CD14-positive monocyte (primary cell): ENCODE measurements around the gene FOXE1. TPM values are rescaled to one million over a fixed set of nuclear protein-coding genes. Genes with fewer than 3 reads are reported as not detected.

ENCODE experiments used
- DNase-seq, 3 donors: peaks; one replicate each; pipeline ENCODE4 v3.0.0-alpha.2; 2011 to 2022
- H2AFZ ChIP-seq: 2 replicates; pipeline ENCODE4 v1.6.0; 2012; ENCODE audit warnings: mild to moderate bottlenecking, low read depth, low read length, inconsistent platforms; ENCODE audit not compliant: insufficient read depth, poor library complexity, severe bottlenecking
- H3K27ac ChIP-seq, 2 donors: 1 replicate in 1 of 2; 2 replicates in 1 of 2; pipeline ENCODE4 v1.5.1; 2012 to 2013; ENCODE audit warnings: low read length in 2 of 2, control low read depth in 1 of 2, inconsistent platforms in 1 of 2, low read depth in 1 of 2, mild to moderate bottlenecking in 1 of 2
- H3K27me3 ChIP-seq, 2 donors: one replicate each; pipeline versions ENCODE4 v1.6.0 to v1.6.1; 2011 to 2013; ENCODE audit warnings: low read length in 2 of 2; ENCODE audit not compliant: control insufficient read depth in 2 of 2, insufficient read depth in 2 of 2
- H3K36me3 ChIP-seq, 2 donors: replicated peaks in 1 of 2; 1 replicate in 1 of 2; 2 replicates in 1 of 2; pipeline versions ENCODE4 v1.5.1 to v1.6.1; 2012 to 2013; ENCODE audit warnings: low read length in 2 of 2, control low read depth in 1 of 2, inconsistent platforms in 1 of 2, mild to moderate bottlenecking in 1 of 2; ENCODE audit not compliant: insufficient read depth in 2 of 2, control insufficient read depth in 1 of 2
- H3K4me1 ChIP-seq, 2 donors: 1 replicate in 1 of 2; 2 replicates in 1 of 2; pipeline versions ENCODE4 v1.5.1 to v1.6.1; 2012 to 2013; ENCODE audit warnings: low read length in 2 of 2, control low read depth in 1 of 2, inconsistent platforms in 1 of 2, mild to moderate bottlenecking in 1 of 2, moderate library complexity in 1 of 2; ENCODE audit not compliant: insufficient read depth in 2 of 2, control insufficient read depth in 1 of 2
- H3K4me2 ChIP-seq: replicated peaks from 2 replicates; pipeline ENCODE3; 2012; ENCODE audit warnings: low read length, moderate library complexity, mild to moderate bottlenecking; ENCODE audit not compliant: poor library complexity, severe bottlenecking; ENCODE audit errors: extremely low read depth
- H3K4me3 ChIP-seq, 3 experiments: fragments of 200-600 bp in 1 of 3; sonication (generic) in 1 of 3; replicated peaks in 1 of 3; 1 replicate in 2 of 3; 2 replicates in 1 of 3; pipeline ENCODE4 v1.5.1; 2011 to 2013; ENCODE audit warnings: low read length in 3 of 3, mild to moderate bottlenecking in 3 of 3, control low read depth in 2 of 3, low read depth in 2 of 3, inconsistent platforms in 1 of 3, moderate library complexity in 1 of 3
- H3K79me2 ChIP-seq: 2 replicates; pipeline ENCODE4 v1.6.0; 2012; ENCODE audit warnings: mild to moderate bottlenecking, control low read depth, inconsistent platforms, low read length, moderate library complexity; ENCODE audit not compliant: insufficient read depth
- H3K9ac ChIP-seq: 2 replicates; pipeline ENCODE4 v1.6.0; 2017; ENCODE audit warnings: low read length, mild to moderate bottlenecking; ENCODE audit not compliant: insufficient read depth, poor library complexity, severe bottlenecking
- H3K9me3 ChIP-seq, 2 donors: replicated peaks in 1 of 2; 1 replicate in 1 of 2; 2 replicates in 1 of 2; pipeline versions ENCODE4 v1.5.1 to v1.6.1; 2012 to 2013; ENCODE audit warnings: low read length in 2 of 2, control low read depth in 1 of 2; ENCODE audit not compliant: control insufficient read depth in 1 of 2, insufficient read depth in 1 of 2
- H4K20me1 ChIP-seq: 2 replicates; pipeline ENCODE4 v1.6.0; 2012; ENCODE audit warnings: mild to moderate bottlenecking, low read length, control low read depth, moderate library complexity; ENCODE audit not compliant: insufficient read depth
- H3K27ac Mint-ChIP-seq, 7 donors: one replicate each; pipeline ENCODE4 v1.8.0; 2020; ENCODE audit warnings: mild to moderate bottlenecking in 7 of 7, mixed read lengths in 7 of 7, moderate library complexity in 6 of 7, inconsistent platforms in 2 of 7
- H3K27me3 Mint-ChIP-seq, 3 donors: one replicate each; pipeline ENCODE4 v1.8.0; 2021 to 2022; ENCODE audit warnings: low read depth in 3 of 3, mild to moderate bottlenecking in 3 of 3, mixed read lengths in 3 of 3, moderate library complexity in 3 of 3, inconsistent platforms in 1 of 3
- H3K36me3 Mint-ChIP-seq, 2 donors: one replicate each; pipeline ENCODE4 v1.8.0; 2020; ENCODE audit warnings: mixed read lengths in 2 of 2, inconsistent platforms in 1 of 2, mild to moderate bottlenecking in 1 of 2
- H3K4me1 Mint-ChIP-seq: one replicate; pipeline ENCODE4 v1.8.0; 2020; ENCODE audit warnings: mild to moderate bottlenecking, mixed read lengths
- H3K4me3 Mint-ChIP-seq, 2 donors: one replicate each; pipeline ENCODE4 v1.8.0; 2020; ENCODE audit warnings: mild to moderate bottlenecking in 2 of 2, mixed read lengths in 2 of 2, moderate library complexity in 1 of 2
- H3K9me3 Mint-ChIP-seq, 7 donors: one replicate each; pipeline ENCODE4 v1.8.0; 2020 to 2022; ENCODE audit warnings: mixed read lengths in 7 of 7, mild to moderate bottlenecking in 6 of 7, moderate library complexity in 6 of 7, inconsistent platforms in 2 of 7
- WGBS: methylation state at CpG from one replicate; pipeline ENCODE4 v1.1.5; 2013; ENCODE audit warnings: missing lambda C conversion rate; ENCODE audit not compliant: insufficient coverage; 5-methylcytosine and 5-hydroxymethylcytosine counted together
- intact Hi-C, 2 donors: fragments of 100-400 bp; cut with micrococcal nuclease; formaldehyde crosslinking; loops; one replicate each; pipeline versions ENCODE4 v1.15.0 to v1.15.1; 2023
- polyA plus RNA-seq, 3 donors: library from polyadenylated mRNA; depleted of rRNA in 1 of 3; unstranded in 2 of 3; stranded (reverse) in 1 of 3; fragments of 300-500 nt in 2 of 3; fragments of >200 nt in 1 of 3; fragmentation: Illumina TruSeq in 2 of 3; gene quantifications; 1 replicate in 2 of 3; 2 replicates in 1 of 3; pipeline ENCODE4 v1.2.3, GENCODE V29; 2012 to 2021
- TF ChIP-seq, protein P1 (sequence below): fragments of 200-600 bp; IDR thresholded peaks from one replicate; pipeline ENCODE4 v1.8.0; 2022; ENCODE audit warnings: antibody characterized with exemption, mild to moderate bottlenecking

Gene FOXE1
- polyA plus RNA-seq, 3 donors: 0.01 TPM; not detected in 2

DNA sequence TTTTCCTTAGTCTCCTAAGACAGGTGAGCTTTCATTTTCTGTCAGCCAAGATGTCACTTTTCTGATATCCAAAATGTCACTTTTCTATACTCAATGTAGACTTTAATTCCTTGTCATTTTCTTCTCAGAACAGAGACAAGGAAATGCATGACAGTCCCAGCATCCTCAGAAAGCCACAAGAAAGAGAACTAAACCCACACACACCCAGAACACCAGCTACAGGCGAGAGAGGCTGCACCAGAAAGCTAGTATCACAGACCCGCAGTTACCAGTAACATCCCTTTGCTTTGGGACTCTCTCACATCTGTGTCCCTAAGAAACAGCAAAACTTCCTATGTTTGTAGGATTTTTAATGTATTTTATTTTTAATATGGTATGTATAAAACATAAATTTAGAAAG lies 52.2 kb downstream of the FOXE1 start:
- peaks cover 10 to 33% of the 10 kb centered on the region in 2 donors for H3K36me3 ChIP-seq
- no peaks in the 10 kb centered on the region for H3K9me3 ChIP-seq
- H4K20me1 ChIP-seq: peaks cover 12% of the 10 kb centered on the region
- Mint-ChIP-seq H3K36me3 (peaks cover 34 to 55% of the 10 kb centered on the region in 2 donors), H3K4me3 (peak overlapping the region in 1 of 2 donors; percentile 48), H3K27me3 (peaks cover 0 to 4% (median 0%) of the 10 kb centered on the region in 3 donors), H3K9me3 (no peaks in the 10 kb centered on the region), H3K27ac (peak overlapping the region; percentile 83 to 99 (median 92)), H3K4me1 (peaks cover 57% of the 10 kb centered on the region)
- TF ChIP-seq, protein P1, sequence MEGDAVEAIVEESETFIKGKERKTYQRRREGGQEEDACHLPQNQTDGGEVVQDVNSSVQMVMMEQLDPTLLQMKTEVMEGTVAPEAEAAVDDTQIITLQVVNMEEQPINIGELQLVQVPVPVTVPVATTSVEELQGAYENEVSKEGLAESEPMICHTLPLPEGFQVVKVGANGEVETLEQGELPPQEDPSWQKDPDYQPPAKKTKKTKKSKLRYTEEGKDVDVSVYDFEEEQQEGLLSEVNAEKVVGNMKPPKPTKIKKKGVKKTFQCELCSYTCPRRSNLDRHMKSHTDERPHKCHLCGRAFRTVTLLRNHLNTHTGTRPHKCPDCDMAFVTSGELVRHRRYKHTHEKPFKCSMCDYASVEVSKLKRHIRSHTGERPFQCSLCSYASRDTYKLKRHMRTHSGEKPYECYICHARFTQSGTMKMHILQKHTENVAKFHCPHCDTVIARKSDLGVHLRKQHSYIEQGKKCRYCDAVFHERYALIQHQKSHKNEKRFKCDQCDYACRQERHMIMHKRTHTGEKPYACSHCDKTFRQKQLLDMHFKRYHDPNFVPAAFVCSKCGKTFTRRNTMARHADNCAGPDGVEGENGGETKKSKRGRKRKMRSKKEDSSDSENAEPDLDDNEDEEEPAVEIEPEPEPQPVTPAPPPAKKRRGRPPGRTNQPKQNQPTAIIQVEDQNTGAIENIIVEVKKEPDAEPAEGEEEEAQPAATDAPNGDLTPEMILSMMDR: no peak
- peak overlapping the region in 1 of 3 experiments; percentile 56 for H3K4me3 ChIP-seq
- DNase-seq: peak in 2 of 3 donors; percentile 30 to 34
- peak overlapping the region; percentile 65 for H3K4me2 ChIP-seq
- peak overlapping the region in 1 of 2 donors; percentile 95 for H3K27ac ChIP-seq
- peaks cover 53 to 64% of the 10 kb centered on the region in 2 donors for H3K4me1 ChIP-seq
- peaks cover 62% of the 10 kb centered on the region for H3K79me2 ChIP-seq
- no peak overlapping the region for H2AFZ ChIP-seq
- no peak overlapping the region for H3K9ac ChIP-seq
- intact Hi-C loops: loop anchor here in 1 of 2 donors (5.0 to 10.0 kb wide), 3 partner anchors 190 to 347 kb away; no protein-coding TSS in a partner anchor
- no peaks in the 10 kb centered on the region for H3K27me3 ChIP-seq
- no CpG with 5 or more reads among the region's 2 CpGs for WGBS

Other genes with a start within 250 kb of the FOXE1 start
- gene TSTD2, start 219.9 kb upstream of the FOXE1 start, polyA plus RNA-seq: 10 to 100 TPM in 1 of 3 donors, 1 to 10 TPM in 2; 1.2 to 11.4 (median 2.4) TPM
- 10 to 100 TPM in 2 of 3 donors, 1 to 10 TPM in 1; 8.9 to 15.8 (median 11.1) TPM for gene NCBP1, start 219.4 kb upstream of the FOXE1 start, polyA plus RNA-seq
- gene XPA, start 155.9 kb upstream of the FOXE1 start, polyA plus RNA-seq: 10 to 100 TPM in 2 of 3 donors, 1 to 10 TPM in 1; 2.9 to 15.8 (median 15.4) TPM
- gene TRMO, start 69.3 kb downstream of the FOXE1 start, polyA plus RNA-seq: 10 to 100 TPM; 13.4 to 20.6 (median 13.5) TPM
- gene HEMGN, start 84.9 kb downstream of the FOXE1 start, polyA plus RNA-seq: under 1 TPM in 1 of 3 donors, not detected in 2; 0.18 TPM
- gene ANP32B, start 130.1 kb downstream of the FOXE1 start, polyA plus RNA-seq: 10 to 100 TPM; 29.7 to 40.7 (median 30.8) TPM
- 100 to 1,000 TPM in 1 of 3 donors, 10 to 100 TPM in 2; 41.3 to 109 (median 95.9) TPM for gene NANS, start 203.5 kb downstream of the FOXE1 start, polyA plus RNA-seq